Cardiac fibroblast (primary cell): ENCODE data around the gene EHMT1.
"Not testable (repeated sequence)": the region's sequence is repeated elsewhere in the genome, so short reads cannot be mapped to it uniquely, and the experiment has no call there.

Experiments
- DNase-seq, 2 donors: peaks; one replicate each; pipeline versions ENCODE4 v3.0.0 to v3.0.0-alpha.2; 2010; ENCODE audit warnings: low read depth in 2 of 2
- H3K4me3 ChIP-seq, 2 donors: replicated peaks in 1 of 2; 1 replicate in 1 of 2; 2 replicates in 1 of 2; pipeline ENCODE4 v1.5.1; 2011; ENCODE audit warnings: low read depth in 2 of 2, low read length in 2 of 2, mild to moderate bottlenecking in 2 of 2, moderate library complexity in 1 of 2
- CTCF ChIP-seq: IDR thresholded peaks from one replicate; pipeline ENCODE4 v1.5.1; 2011; ENCODE audit warnings: low read depth, mild to moderate bottlenecking, low read length, inconsistent platforms

EHMT1 gene

GRCh38 chr9:137615387-137615871 lies 3.4 kb upstream of the EHMT1 start:
- H3K4me3 ChIP-seq, result no peak overlapping the region
- no peak for TF ChIP-seq CTCF
- DNase-seq, result no peak

- DNase-seq, result peak; percentile 54 to 59
- TF ChIP-seq CTCF, result no peak
- H3K4me3 ChIP-seq, result peak overlapping the region; percentile 75
Observed at GRCh38 chr9:137619240-137620047, 639 bp downstream of the EHMT1 start.

- peak overlapping the region; percentile 75 for H3K4me3 ChIP-seq
- no peak for DNase-seq
- TF ChIP-seq CTCF, result no peak
Observed at GRCh38 chr9:137620048-137620405, 1.2 kb downstream of the EHMT1 start.

- no peak overlapping the region for H3K4me3 ChIP-seq
- no peak for DNase-seq
Observed at GRCh38 chr9:137620581-137620980, 1.8 kb downstream of the EHMT1 start.

GRCh38 chr9:137621131-137621757 lies 2.4 kb downstream of the EHMT1 start:
- peak; percentile 35 to 40 for DNase-seq
- no peak overlapping the region for H3K4me3 ChIP-seq
- TF ChIP-seq CTCF, result peak; percentile 31

More at GRCh38 chr9:137620581-137620980, 1.8 kb downstream of the EHMT1 start:
- no peak for TF ChIP-seq CTCF

- not testable (repeated sequence) for H3K4me3 ChIP-seq, DNase-seq
Observed at GRCh38 chr9:137622211-137622610, 3.4 kb downstream of the EHMT1 start.

GRCh38 chr9:137626464-137626863 lies 7.7 kb downstream of the EHMT1 start:
- DNase-seq, result no peak
- TF ChIP-seq CTCF, result no peak
- H3K4me3 ChIP-seq, result no peak overlapping the region

GRCh38 chr9:137627406-137627805 lies 8.6 kb downstream of the EHMT1 start:
- DNase-seq, H3K4me3 ChIP-seq: not testable (repeated sequence)
